ENCODE results near the gene DGAT2L6. TPM values are rescaled to one million over a fixed set of nuclear protein-coding genes. Genes with fewer than 3 reads are reported as not detected.

DGAT2L6 gene, protein sequence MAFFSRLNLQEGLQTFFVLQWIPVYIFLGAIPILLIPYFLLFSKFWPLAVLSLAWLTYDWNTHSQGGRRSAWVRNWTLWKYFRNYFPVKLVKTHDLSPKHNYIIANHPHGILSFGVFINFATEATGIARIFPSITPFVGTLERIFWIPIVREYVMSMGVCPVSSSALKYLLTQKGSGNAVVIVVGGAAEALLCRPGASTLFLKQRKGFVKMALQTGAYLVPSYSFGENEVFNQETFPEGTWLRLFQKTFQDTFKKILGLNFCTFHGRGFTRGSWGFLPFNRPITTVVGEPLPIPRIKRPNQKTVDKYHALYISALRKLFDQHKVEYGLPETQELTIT
- under 1 TPM in 2 of 4 donors, not detected in 2; 0.09 to 0.19 TPM for polyA plus RNA-seq (ENCODE audit: insufficient read length in 4 of 4)

DNA sequence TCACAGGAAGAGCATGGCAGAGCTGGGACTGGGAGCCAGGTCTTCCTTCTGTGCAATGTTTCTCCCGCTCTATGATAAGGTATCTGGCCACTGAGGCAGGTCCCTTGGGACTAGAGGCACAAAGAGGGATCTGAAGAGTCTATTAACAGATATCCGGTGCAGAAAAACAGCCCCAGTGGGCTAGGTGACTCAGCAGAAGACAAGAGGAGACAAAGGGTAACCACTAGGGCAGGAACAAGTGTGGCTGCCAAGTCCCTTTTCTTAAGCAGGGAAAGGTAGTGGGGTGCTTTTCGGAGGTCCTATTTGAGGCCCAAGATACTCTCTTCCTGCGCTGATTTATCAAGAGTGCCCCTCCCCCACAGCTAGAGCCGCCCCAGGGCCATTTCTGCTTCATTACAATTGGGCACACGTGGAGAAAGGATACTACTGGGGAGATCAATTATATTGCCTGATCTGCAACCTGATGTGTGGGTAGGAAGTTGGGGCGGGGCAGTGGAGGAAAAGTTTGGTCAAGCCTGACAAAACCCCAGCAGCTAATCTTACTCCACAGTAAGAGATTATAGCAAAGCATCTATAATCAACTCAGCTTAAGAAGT, at the start of gene DGAT2L6:
TSS of gene DGAT2L6 (plus strand) at position 546 of the 596 bp plus-strand sequence. CDS start 100 bp downstream, outside the sequence.
- no peak for DNase-seq (ENCODE audit: low read depth in 4 of 4, low spot score in 2 of 4)

DNA sequence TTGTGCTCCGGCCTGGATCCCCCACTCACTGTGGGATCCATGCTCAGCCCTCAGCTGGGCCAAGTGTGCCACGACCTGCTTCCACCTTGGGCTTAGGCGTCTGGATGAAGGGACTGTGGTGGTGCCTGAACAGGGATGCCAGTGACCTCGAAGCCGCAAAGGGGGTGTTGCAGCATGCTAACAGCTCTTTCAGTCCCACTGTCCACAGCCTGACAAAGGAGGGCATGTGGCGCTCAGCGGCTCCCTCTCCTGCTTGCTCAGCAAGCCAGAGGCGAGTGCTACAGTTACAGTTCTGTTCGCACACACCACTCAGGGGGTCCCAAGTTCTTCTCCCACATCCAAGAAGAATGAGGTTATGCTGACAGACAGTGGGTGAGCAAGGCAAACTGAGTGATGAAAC, 49.2 kb upstream of the DGAT2L6 start:
- DNase-seq (ENCODE audit: low read depth in 4 of 4, low spot score in 2 of 4): no peak

DNA sequence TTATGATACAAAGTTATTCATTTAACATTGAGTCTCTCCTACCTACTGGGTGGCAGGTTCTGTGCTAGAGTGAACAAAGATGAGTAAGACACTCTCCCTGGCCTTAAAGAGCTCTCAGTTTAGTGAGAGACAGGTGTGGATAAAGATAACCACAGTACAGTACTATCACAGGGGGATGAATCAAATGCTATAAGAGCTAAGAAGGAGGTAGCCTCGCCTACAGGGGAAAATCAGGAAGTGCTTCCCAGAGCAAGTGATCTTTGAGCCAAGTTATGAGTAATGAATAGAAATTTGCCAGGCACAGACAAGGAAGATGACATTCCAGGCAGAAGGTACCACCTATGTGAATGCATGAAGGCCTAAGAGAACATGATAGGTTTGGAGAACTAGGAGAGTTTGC, 47.5 kb upstream of the DGAT2L6 start:
- DNase-seq (ENCODE audit: low read depth in 4 of 4, low spot score in 2 of 4): no peak

DNA sequence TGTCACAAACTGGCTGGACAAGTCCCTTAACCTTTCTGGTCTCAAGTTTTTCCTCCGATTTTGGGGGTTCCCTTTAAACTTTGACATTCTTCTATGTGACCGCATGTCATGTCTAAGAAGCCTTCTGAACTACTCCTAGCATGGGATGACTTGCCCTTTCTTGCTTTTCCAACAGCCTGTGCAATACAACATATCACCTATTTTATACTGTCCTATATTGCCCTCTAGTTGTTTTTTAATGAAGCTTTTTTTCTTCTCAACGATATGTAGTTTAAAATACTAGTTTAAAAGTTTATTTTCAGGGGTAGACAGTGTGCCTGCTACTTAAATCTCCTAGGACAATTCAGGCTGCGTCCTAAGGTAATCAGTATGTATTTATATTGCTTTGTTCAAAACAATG, 45.1 kb upstream of the DGAT2L6 start:
- no peak for DNase-seq (ENCODE audit: low read depth in 4 of 4, low spot score in 2 of 4)

DNA sequence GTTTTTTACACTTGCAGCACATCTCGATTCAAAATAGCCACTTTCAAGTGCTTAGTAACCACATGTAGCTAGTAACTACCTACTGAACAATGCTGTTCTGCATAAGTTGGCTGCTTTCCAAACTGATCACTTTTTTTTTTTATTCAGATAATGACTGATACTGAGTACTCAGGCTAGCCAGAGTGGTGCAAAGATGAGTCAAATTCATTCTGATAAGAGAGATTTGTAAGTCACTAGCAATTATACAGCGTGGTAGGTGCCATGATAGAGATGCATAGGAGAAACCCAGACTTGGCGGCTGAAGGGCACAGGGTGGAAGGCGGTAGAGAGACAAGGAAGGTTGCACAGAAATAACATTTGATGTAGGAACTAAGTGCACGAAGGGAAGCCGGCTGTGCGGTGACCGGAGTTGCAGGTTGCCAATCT, 44.4 kb upstream of the DGAT2L6 start:
- DNase-seq (ENCODE audit: low read depth in 4 of 4, low spot score in 2 of 4): peak in 1 of 4 donors; percentile 0

DNA sequence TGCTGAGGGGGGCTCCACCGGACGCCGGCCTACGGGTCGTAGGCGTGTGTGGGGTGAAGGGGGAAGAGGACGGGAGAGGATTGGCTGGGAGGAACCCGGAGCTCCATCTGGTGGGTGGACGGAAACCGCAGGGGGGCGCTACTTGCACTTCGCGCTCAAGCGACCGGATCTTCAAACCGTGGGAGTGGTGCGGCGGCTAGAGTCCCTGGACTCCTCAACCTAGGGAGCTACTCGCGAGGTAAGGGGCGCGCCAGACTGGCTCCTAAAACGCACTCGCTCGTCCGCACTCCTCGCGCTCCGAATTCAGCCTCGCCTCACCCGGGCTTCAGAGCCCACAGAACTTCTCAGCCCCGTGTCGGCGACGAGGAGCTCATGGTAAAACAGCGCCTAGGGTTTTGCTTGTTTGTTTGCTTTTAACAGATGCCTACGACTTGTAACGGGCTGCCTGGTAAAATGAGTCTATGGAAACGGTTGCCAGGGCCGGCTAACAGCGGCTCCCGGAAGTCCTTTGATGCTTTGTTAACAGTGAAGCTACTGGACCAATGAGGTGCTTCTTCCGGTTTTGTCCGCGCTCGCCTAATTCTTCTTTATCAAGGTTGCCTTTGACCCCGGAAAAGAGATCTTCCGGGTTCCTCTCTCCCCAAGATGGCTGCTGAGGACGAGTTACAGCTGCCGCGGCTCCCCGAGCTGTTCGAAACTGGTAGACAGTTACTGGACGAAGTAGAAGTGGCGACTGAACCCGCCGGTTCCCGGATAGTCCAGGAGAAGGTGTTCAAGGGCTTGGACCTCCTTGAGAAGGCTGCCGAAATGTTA, 43.8 kb upstream of the DGAT2L6 start, which contains the start of gene IGBP1:
TSS of gene IGBP1 (plus strand) at position 145 of the 813 bp plus-strand sequence. CDS start at position 646, 501 bp downstream.
- DNase-seq (ENCODE audit: low read depth in 4 of 4, low spot score in 2 of 4): peak; percentile 59 to 76 (median 61)

DNA sequence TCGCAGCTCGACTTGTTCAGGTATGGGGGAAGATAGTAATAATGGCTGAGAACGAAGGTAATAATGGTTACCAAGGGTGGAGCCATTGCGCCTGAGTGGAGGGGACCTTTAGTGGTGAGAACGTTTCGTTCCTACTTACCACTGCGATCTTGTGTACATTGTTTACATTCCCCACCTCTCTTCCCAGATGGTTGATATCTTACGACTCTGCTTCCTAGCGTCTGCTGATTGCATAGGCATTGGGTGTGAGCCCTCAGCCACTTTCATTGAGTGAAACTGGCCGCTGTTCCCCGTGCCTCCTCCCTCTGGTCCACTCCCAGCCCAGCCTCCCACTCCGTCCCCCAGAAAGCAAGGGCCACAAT, 43.2 kb upstream of the DGAT2L6 start:
- DNase-seq (ENCODE audit: low read depth in 4 of 4, low spot score in 2 of 4): peak; percentile 1 to 29 (median 7)

DNA sequence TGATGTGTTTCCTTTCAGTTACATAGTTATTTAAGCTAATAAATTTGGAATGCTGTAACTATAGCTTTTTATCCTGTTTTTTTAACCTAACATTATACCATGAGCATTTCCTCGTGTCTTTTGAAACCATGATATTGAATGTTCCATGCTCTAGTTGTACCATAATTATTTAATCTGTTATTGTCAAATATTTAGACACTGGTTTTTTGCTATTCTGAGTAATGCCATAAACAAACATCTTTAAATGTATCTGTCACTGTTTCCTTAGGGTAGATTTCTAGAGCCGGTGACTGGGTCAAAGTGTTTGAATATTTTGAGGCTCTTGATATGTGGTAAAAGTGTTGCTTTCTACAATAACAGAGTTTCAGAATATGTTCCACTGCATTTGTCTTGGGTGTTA, 38.7 kb upstream of the DGAT2L6 start:
- DNase-seq (ENCODE audit: low read depth in 4 of 4, low spot score in 2 of 4): no peak

DNA sequence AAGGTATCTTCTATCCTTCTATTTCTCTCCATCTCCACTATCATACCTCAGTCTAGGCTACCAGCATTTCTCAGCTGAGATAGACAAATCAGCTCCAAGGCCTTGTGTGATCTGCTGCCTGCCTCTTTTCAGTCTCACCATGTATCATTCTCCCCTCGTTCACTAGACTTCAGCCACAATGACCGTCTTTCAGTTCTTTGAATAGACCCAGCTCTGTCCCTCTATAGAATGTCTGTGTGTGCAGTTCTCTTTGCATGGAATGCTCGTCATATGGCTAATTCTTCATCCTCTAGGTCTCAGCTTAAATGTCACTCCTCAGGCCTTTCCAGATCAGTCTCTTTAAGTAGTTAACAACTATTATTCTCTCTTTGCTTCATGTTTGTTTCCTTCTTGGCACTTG, 37.5 kb upstream of the DGAT2L6 start:
- DNase-seq (ENCODE audit: low read depth in 4 of 4, low spot score in 2 of 4): no peak

DNA sequence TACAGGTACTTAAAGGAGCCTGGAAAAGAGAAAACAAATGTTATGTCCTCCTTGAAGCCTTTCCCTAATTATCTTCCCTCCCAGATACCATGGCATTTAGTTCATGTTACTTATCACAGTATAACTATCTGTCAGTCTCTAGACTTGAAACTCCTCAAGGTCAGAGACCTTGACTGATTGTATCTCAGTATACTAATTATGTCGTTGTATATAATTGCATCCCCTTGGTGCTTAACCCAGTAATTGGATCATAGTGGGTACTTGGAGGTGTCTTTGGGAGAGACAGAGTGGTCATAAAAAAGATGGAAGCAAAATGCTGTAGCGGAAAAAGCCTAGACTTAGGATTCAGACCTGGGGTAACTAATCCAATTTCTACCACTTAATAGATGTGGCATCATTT, 35.9 kb upstream of the DGAT2L6 start:
- DNase-seq (ENCODE audit: low read depth in 4 of 4, low spot score in 2 of 4): no peak

DNA sequence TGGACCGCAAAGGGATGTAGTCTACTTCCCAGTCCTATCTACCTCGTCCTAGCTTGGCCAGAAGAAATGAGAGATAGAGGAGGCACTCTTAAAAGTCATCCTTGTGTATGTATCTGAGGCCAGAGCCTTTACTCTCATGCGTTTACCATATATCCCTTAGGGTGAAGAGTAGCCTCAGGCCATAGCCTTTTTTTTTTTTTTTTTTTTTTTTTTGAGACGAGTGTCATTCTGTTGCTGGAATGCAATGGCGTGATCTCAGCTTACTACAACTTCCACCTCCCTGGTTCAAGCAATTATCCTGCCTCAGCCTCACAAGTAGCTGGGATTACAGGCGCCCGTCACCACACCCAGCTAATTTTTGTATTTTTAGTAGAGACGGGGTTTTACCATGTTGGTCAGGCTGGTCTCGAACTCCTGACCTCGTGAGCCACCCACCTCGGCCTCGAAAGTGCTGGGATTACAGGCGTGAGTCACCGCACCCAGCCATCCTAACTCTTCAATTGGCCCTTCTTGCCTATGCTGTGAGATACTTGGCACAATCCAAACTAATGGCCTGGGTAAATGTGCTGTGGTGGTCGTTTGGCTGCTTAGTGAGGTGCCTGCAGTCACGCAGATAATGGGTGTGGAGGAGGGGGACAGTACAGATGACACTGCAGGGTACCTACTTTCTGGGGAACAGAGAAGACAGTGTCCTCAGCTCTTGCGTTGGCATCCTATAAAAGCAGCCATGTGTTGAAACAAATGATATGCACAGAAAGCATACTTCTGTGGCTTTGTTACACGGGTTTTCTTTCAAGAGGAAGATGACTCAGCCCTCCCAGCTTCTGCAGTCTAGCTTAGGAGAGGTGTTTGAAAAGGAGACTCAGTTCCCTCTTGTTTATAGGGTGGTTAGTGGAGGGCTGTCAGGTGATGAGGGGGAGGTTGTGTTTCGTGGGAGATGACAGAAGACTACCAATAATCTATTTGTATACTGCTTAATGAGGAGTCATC, 10.4 kb upstream of the DGAT2L6 start:
- DNase-seq (ENCODE audit: low read depth in 4 of 4, low spot score in 2 of 4): no peak

DNA sequence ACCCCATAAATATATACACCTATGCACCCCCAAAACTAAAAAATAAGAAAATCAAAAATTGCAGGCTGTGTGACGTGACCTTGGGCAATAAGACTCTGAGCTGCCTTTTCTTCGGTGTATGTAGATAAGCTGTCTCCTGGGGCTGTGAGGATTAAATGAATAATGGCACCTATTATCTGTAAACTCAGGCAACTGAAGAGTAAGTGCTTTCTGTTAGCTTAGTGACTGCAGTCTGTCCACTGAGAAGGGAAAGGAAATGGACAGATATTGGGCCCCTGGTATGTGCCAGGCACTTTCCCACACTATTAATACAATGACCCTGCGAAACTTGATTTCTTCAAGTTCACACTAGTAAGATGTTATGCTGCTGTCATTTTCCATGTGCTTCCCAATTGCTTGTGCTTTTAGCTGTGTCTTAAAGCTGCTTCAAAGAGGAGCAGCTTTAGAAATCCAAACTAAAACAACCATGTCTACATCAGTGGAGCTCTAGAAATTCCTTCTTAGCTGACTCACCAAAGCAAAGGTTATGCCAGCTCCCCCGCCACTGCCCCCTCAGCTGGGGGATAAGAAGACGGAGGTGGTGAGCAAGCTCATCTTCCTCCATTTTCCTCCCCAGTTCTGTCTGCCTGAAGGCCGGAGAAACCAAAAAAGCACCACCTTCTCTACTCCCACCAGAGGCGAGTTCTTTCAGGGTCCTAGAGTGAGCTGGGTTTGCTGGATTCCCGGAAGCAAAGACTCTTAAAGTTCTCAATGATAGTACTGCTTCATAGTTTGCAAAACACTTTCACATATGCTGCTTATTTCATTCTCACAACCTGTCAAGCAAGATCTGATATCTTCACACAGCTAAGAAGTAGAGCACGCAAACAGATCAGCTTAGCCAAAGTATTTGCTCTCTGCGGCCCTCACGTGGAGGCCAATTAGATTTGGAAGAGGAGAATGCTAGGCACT, 8.8 kb upstream of the DGAT2L6 start:
- DNase-seq (ENCODE audit: low read depth in 4 of 4, low spot score in 2 of 4): peak in 3 of 4 donors; percentile 11 to 13 (median 12)

DNA sequence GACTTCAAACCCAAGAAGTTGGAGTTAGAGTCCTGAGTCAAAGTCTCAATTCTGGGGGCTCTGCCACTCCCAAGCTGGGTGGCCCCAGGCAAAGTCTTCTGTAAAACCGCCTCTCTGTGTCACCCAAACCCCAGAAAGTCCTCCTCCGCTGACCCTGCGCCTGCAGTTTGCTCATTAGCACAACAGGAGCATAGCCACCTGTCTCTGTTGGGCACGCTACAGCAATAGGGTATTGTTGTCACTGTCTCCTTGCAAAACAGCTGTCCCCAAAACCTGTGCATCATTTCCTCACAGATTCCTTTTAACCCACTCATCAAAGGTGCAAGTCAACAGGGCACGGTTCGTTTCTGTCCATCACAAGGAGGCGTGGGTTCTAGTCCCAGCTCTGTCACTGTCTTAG, 8.0 kb upstream of the DGAT2L6 start:
- no peak for DNase-seq (ENCODE audit: low read depth in 4 of 4, low spot score in 2 of 4)

DNA sequence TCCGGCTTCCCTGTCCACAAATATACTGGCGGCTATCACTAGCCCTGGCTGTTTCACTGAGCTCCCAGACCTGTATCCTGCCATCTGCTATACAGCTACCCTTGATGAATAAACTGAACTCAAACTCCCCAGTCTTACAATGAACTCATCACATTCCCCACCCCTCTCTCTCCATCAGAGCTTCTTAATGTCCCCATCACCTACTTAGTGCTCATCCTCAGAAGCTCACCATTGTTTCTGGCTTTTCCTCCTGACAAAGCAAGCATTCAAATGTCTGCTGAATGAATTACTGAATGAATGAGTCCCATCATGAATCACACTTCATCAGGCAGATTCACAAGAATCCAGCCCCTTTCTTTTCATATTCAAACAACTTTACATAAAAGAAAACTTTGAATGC, 5.7 kb upstream of the DGAT2L6 start:
- DNase-seq (ENCODE audit: low read depth in 4 of 4, low spot score in 2 of 4): no peak

DNA sequence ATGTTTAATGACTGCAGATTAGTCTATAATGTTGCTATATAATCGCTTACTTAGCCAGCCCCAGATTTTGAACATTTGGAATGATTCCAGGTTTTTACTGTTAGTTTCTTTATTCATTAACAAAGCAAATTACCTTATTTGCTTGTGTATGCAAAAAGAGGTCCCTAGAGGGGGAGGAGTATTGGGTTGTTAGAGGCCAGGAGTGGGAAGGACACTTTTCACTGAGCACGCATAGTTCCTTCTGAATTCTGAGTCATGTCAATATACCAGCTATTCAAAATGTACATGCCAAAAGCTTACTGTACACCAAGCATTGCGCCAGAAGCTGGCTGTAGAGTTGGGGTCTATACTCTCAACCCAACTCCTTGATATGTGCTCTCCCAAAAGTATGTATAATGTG, 5.1 kb upstream of the DGAT2L6 start:
- DNase-seq (ENCODE audit: low read depth in 4 of 4, low spot score in 2 of 4): no peak

DNA sequence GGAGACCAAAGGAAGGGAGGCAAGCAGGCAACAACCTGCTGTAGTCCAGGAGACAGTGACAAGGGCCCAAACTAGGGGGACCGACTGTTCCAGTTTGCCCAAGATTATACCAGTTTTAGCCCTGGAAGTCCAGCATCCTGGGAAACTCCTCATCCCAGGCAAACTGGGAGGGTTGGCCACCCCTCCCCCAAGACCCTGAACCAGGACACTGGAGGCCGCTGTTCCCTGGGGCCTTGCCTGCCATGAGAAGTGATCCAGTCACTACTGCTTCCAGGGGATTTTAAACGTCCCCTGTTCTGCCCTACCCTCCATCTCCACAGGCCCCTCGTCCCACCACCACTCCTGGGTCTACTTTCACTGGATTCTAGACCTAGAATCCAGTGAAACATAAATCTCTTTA, 4.3 kb upstream of the DGAT2L6 start:
- DNase-seq (ENCODE audit: low read depth in 4 of 4, low spot score in 2 of 4): no peak

DNA sequence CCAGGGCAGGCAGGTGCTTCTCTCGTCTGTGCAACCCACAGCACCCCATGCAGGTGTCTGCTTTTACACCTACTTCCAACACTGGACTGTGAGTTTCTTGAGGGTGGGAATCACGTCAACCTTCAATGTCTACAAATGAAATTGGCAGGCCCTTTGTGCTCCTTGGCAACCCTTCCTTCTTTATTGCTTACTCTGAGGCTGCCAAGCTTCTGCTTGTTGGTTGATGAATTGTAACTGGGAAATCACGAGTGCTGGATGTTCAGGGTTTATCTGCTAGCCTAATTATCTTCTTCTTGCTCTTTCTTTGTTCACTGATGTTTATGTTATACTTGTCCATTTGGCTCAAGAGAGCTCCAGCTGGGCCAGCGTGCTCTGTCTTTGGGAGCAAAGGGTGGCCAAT, 2.5 kb upstream of the DGAT2L6 start:
- no peak for DNase-seq (ENCODE audit: low read depth in 4 of 4, low spot score in 2 of 4)

DNA sequence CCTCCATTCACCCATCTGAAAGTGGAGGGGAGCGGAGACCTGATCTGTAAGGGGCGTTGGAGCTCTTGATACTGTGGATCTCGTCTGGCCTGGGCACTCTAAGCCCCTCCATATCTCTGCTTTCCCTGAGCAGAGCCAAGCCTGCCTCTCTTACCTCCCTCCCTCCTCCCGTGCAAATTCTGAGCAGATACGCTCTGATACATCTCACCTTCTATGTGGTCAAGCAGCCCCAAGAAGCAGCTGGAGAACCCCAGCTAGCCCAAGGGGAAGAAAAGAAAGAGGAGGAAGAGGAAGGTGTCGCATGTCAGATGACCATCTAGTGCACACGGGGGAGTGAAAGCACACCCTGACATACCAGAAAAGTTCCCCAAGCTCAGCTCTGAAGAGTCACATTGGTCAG, 1.9 kb upstream of the DGAT2L6 start:
- DNase-seq (ENCODE audit: low read depth in 4 of 4, low spot score in 2 of 4): no peak

DNA sequence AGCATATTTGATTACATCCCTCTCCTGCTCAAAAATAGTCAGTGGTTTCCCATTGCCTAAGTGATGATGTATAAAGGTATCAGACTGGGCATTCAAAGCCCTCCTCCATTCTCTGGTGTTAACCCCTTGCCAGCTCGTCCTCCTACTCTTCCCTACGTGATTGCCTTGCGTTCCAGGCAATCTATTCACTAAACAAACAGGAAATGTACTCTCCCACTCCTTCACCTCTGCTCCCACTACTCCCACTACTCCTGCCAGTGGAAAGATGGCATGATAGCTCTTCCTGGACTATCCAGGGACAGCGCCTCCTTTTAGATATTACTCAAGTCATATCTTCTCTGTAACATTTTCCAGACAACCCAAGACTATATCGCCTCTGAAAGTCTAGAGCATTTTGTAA, 5.8 kb downstream of the DGAT2L6 start:
- no peak for DNase-seq (ENCODE audit: low read depth in 4 of 4, low spot score in 2 of 4)

Measured in left renal cortex interstitium (tissue), 4 donors.